Neural cell (in vitro differentiated cells): ENCODE data around the gene NFXL1.

ENCODE experiments used
- CTCF ChIP-seq: fragments of 450-650 bp; IDR thresholded peaks from 2 replicates; pipeline ENCODE4 v1.5.1; 2014; ENCODE audit warnings: antibody characterized with exemption, mild to moderate bottlenecking, moderate library complexity; ENCODE audit not compliant: poor library complexity, severe bottlenecking
- EP300 ChIP-seq: fragments of 450-650 bp; conservative IDR thresholded peaks from 2 replicates; pipeline ENCODE4 v1.6.1; 2014; ENCODE audit warnings: antibody characterized with exemption, mild to moderate bottlenecking, moderate library complexity; ENCODE audit not compliant: poor library complexity, severe bottlenecking
- EZH2 ChIP-seq: fragments of 200-600, 300-800 bp; shearing (Covaris generic), sonication (generic); IDR thresholded peaks from 2 replicates; pipeline ENCODE4 v1.6.1; 2014; ENCODE audit warnings: antibody characterized with exemption, low read length, borderline replicate concordance, mild to moderate bottlenecking; ENCODE audit not compliant: insufficient read depth, poor library complexity, severe bottlenecking
- MXI1 ChIP-seq: fragments of 450-650 bp; conservative IDR thresholded peaks from 2 replicates; pipeline ENCODE4 v1.6.1; 2014; ENCODE audit warnings: antibody characterized with exemption, mild to moderate bottlenecking; ENCODE audit not compliant: poor library complexity, severe bottlenecking
- POLR2AphosphoS5 ChIP-seq: IDR thresholded peaks from 2 replicates; pipeline ENCODE4 v1.6.1; 2012
- TF ChIP-seq, protein P1 (sequence below): IDR thresholded peaks from 2 replicates; pipeline ENCODE4 v1.6.1; 2012; ENCODE audit warnings: borderline replicate concordance

DNA sequence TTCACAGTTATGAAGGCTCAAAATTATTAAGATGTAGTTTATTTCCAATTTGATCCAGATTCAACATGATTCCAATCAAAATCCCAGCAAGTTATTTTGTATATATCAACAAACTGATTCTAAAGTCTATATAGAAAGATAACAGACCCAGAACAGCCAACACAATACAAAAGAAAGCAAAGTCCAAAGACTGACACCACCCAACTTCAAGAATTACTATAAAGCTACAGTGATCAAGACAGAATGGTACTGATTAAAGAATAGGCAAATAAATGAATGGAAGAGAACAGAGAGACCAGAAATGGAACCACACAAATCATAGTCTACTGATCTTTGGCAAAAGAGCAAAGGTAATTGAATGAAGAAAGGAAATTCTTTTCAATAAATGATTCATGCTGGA lies 34.9 kb downstream of the NFXL1 start:
- TF ChIP-seq POLR2AphosphoS5 = no peak
- no peak for TF ChIP-seq CTCF
- TF ChIP-seq EZH2 = no peak
- TF ChIP-seq EP300 = no peak
- TF ChIP-seq, protein P1, sequence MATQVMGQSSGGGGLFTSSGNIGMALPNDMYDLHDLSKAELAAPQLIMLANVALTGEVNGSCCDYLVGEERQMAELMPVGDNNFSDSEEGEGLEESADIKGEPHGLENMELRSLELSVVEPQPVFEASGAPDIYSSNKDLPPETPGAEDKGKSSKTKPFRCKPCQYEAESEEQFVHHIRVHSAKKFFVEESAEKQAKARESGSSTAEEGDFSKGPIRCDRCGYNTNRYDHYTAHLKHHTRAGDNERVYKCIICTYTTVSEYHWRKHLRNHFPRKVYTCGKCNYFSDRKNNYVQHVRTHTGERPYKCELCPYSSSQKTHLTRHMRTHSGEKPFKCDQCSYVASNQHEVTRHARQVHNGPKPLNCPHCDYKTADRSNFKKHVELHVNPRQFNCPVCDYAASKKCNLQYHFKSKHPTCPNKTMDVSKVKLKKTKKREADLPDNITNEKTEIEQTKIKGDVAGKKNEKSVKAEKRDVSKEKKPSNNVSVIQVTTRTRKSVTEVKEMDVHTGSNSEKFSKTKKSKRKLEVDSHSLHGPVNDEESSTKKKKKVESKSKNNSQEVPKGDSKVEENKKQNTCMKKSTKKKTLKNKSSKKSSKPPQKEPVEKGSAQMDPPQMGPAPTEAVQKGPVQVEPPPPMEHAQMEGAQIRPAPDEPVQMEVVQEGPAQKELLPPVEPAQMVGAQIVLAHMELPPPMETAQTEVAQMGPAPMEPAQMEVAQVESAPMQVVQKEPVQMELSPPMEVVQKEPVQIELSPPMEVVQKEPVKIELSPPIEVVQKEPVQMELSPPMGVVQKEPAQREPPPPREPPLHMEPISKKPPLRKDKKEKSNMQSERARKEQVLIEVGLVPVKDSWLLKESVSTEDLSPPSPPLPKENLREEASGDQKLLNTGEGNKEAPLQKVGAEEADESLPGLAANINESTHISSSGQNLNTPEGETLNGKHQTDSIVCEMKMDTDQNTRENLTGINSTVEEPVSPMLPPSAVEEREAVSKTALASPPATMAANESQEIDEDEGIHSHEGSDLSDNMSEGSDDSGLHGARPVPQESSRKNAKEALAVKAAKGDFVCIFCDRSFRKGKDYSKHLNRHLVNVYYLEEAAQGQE = no peak
- no peak for TF ChIP-seq MXI1
